AG09319 (cell line): Measurements from ENCODE around the gene KLHDC3.

Experiments
- DNase-seq: peaks from one replicate; pipeline ENCODE4 v3.0.0-alpha.2; 2010; ENCODE audit warnings: low read depth; ENCODE audit errors: extremely low read depth
- TF ChIP-seq, protein P1 (sequence below): IDR thresholded peaks from 2 replicates; pipeline ENCODE4 v1.5.1; 2011; ENCODE audit warnings: low read depth, mild to moderate bottlenecking, inconsistent platforms, low read length, moderate library complexity

Gene KLHDC3

DNA sequence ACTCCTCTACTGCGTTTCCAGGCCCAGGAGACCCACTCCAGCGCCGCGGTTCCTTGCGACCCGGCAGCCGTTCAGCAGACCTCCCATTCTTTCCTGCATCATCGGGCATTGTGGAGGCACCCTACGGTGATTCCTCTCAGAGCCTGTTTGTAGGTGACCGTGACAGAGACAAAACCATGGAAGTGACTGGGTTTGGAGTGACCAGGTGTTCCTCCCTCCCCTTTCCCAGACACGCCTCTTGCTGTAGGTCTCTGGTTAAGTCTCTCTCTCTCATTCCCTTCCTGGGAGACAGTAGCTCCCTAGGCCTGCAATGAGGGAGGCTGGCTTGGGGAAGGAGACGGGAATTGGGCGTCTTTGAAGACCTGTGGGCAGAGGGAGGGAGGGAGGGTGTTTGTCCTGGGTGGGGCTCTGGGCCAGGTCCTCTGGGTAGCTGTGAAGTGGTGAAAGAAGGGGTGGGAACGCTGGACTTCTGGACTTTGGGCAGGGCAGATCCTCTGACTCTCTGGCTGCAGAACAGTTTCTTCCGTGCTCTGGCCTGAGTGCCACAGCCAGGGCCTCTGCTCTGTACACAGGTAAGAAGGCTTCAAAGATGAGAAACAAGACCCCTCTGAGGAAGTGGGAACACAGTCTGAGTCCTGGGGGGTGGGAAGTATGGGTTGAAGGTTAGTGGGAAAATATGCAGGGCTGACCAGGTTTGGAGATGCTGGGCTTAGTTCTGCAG lies 46.1 kb downstream of the KLHDC3 start:
- DNase-seq, result no peak
- TF ChIP-seq, protein P1, sequence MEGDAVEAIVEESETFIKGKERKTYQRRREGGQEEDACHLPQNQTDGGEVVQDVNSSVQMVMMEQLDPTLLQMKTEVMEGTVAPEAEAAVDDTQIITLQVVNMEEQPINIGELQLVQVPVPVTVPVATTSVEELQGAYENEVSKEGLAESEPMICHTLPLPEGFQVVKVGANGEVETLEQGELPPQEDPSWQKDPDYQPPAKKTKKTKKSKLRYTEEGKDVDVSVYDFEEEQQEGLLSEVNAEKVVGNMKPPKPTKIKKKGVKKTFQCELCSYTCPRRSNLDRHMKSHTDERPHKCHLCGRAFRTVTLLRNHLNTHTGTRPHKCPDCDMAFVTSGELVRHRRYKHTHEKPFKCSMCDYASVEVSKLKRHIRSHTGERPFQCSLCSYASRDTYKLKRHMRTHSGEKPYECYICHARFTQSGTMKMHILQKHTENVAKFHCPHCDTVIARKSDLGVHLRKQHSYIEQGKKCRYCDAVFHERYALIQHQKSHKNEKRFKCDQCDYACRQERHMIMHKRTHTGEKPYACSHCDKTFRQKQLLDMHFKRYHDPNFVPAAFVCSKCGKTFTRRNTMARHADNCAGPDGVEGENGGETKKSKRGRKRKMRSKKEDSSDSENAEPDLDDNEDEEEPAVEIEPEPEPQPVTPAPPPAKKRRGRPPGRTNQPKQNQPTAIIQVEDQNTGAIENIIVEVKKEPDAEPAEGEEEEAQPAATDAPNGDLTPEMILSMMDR, result no peak

DNA sequence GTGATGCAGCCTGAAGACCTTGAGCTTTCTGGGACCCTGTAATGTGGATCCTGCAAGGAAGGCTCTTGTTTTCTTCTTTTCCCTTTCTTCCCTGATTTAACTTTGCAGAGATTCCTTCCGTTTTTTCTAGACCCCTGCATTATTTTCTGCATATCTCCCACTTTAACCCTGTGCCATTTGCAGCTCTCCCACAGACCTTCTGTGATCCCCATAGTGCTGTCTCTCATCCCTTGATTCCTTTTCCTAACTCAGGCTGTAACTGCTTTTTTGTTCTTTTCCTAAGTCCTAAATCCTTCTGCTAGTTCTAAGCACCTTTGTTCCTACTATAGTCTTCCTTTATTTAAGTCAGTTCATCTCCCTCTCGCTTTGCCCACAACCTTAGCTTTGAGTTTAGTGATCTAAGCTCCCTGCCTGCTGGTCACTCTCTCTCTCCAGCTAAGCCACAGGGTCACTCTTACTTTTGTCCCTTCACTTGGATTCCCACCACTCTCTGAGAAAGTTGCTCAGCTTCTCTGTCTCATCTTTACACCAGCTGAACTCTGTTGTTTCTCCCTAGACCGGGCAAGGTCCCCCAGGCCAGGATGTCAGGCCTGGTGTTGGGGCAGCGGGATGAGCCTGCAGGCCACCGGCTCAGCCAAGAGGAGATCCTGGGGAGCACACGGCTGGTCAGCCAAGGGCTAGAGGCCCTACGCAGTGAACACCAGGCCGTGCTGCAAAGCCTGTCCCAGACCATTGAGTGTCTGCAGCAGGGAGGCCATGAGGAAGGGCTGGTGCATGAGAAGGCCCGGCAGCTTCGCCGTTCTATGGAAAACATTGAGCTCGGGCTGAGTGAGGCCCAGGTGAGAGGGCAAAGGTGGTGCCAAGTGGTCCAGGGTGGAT lies 46.9 kb downstream of the KLHDC3 start:
- no peak for DNase-seq
- TF ChIP-seq, protein P1, result no peak

DNA sequence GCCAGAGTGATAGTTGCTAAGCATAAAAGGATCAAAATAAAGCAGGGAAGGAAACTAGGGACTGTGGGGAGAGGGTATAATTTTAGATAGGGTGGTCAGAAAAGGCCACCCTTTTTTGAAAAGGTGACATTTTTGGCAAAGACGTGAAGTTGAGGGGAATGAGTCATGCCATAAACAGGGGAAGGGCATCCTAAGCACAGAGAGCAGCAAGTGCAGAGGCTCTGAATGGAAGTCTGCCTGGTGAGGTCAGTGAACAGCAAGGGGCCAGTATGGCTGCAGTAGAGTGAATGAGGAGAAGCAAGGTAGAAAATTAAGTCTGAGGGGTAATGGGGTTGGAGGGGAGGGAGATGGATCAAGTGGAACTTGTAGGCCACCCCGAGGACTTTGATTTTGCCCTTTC lies 47.8 kb downstream of the KLHDC3 start:
- no peak for DNase-seq
- TF ChIP-seq, protein P1, result no peak

DNA sequence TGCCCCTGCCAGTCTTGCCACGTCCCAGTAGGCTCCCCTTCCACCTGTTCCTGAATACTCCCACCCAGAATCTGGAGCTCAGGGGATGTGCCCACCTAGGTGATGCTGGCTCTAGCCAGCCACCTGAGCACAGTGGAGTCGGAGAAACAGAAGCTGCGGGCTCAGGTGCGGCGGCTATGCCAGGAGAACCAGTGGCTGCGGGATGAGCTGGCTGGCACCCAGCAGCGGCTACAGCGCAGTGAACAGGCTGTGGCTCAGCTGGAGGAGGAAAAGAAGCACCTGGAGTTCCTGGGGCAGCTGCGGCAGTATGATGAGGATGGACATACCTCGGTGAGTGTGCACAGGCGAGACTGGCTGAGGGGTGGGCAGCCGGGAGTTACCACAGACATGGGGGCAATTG lies 48.8 kb downstream of the KLHDC3 start:
- TF ChIP-seq, protein P1, result no peak
- DNase-seq, result no peak

DNA sequence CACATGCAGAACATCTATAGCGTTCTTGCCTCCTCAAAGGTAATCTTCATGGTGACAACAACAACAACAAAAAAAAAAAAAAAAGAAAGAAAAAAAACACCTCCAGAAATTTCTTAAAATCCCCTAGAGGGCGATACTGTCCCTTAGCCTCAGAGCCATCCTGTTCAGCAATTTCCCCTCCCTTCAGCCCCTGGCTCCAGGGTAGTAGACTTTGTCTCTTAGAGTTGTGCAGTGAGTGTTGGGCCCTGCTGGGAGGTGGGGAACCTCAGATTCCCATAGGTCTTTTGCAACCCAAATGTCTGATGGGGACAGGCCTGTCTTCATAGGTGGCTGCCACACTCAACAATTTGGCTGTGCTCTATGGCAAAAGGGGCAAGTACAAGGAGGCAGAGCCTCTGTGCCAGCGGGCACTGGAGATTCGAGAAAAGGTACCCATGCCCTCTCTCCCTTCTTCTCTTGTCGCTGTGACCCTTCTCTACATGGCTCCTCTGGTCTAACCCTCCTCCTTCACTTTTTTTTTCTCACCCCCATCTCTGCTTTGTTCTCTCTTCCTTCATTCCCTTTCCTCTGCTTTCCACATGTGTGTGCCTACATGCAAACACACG lies 56.1 kb downstream of the KLHDC3 start:
- peak; percentile 56 for DNase-seq
- TF ChIP-seq, protein P1, result peak; percentile 61
